Neural cell (in vitro differentiated cells): ENCODE data around the gene KCNQ2. TPM values are rescaled to one million over a fixed set of nuclear protein-coding genes. Genes with fewer than 3 reads are reported as not detected.

Experiments
- H2AFZ ChIP-seq: fragments of 200-600, 300-800 bp; sonication (generic), shearing (Covaris generic); 2 replicates; pipeline ENCODE4 v1.6.0; 2014; ENCODE audit warnings: low read depth, mild to moderate bottlenecking, antibody characterized with exemption, low read length, moderate library complexity
- H3F3A ChIP-seq: fragments of 200-600 bp; shearing (Covaris generic); 2 replicates; pipeline ENCODE4 v1.6.1; 2016; ENCODE audit warnings: mild to moderate bottlenecking, moderate library complexity, mixed read lengths, antibody characterized with exemption, low read length; ENCODE audit not compliant: insufficient read depth, poor library complexity, severe bottlenecking
- H3K27ac ChIP-seq: fragments of 200-600, 300-800 bp; sonication (generic), shearing (Covaris generic); 2 replicates; pipeline ENCODE4 v1.5.1; 2014; ENCODE audit warnings: mild to moderate bottlenecking, low read length, moderate library complexity
- H3K27me3 ChIP-seq: fragments of 300-800, 200-600 bp; sonication (generic), shearing (Covaris generic); 2 replicates; pipeline ENCODE4 v1.6.0; 2014; ENCODE audit warnings: mild to moderate bottlenecking, low read depth, low read length, moderate library complexity; ENCODE audit not compliant: insufficient read depth
- H3K36me3 ChIP-seq: fragments of 300-800, 200-600 bp; sonication (generic), shearing (Covaris generic); 2 replicates; pipeline ENCODE4 v1.5.1; 2014; ENCODE audit warnings: mild to moderate bottlenecking, antibody characterized with exemption, low read length, moderate library complexity; ENCODE audit not compliant: insufficient read depth
- H3K4me2 ChIP-seq: fragments of 300-800, 200-600 bp; sonication (generic), shearing (Covaris generic); 2 replicates; pipeline ENCODE4 v1.6.0; 2014; ENCODE audit warnings: mild to moderate bottlenecking, low read length
- H3K4me3 ChIP-seq: fragments of 300-800, 200-600 bp; sonication (generic), shearing (Covaris generic); 2 replicates; pipeline ENCODE4 v1.5.1; 2014; ENCODE audit warnings: mild to moderate bottlenecking, low read length, moderate library complexity
- H3K79me2 ChIP-seq: fragments of 200-600 bp; shearing (Covaris generic); replicated peaks from 2 replicates; pipeline ENCODE4 v1.6.0; 2014; ENCODE audit warnings: mild to moderate bottlenecking, low read length, moderate library complexity; ENCODE audit not compliant: insufficient read depth
- H3K9ac ChIP-seq: fragments of 300-800, 200-600 bp; sonication (generic), shearing (Covaris generic); 2 replicates; pipeline ENCODE4 v1.6.1; 2016; ENCODE audit warnings: mild to moderate bottlenecking, low read length, mixed read lengths
- H3K9me2 ChIP-seq: fragments of 200-600 bp; shearing (Covaris generic); 2 replicates; pipeline ENCODE4 v1.6.1; 2016; ENCODE audit warnings: mild to moderate bottlenecking, low read length, mixed read lengths; ENCODE audit not compliant: insufficient read depth
- H3K9me3 ChIP-seq: fragments of 200-600, 300-800 bp; sonication (generic), shearing (Covaris generic); 2 replicates; pipeline ENCODE4 v1.6.1; 2016; ENCODE audit warnings: mild to moderate bottlenecking, mixed run types, low read length, moderate library complexity, mixed read lengths
- H4K20me1 ChIP-seq: fragments of 200-600 bp; shearing (Covaris generic); 2 replicates; pipeline ENCODE4 v1.6.1; 2016; ENCODE audit warnings: mild to moderate bottlenecking, mixed run types; ENCODE audit not compliant: insufficient read depth
- EP300 ChIP-seq: fragments of 450-650 bp; conservative IDR thresholded peaks from 2 replicates; pipeline ENCODE4 v1.6.1; 2014; ENCODE audit warnings: antibody characterized with exemption, mild to moderate bottlenecking, moderate library complexity; ENCODE audit not compliant: poor library complexity, severe bottlenecking
- EZH2 ChIP-seq: fragments of 200-600, 300-800 bp; shearing (Covaris generic), sonication (generic); IDR thresholded peaks from 2 replicates; pipeline ENCODE4 v1.6.1; 2014; ENCODE audit warnings: antibody characterized with exemption, low read length, borderline replicate concordance, mild to moderate bottlenecking; ENCODE audit not compliant: insufficient read depth, poor library complexity, severe bottlenecking
- MXI1 ChIP-seq: fragments of 450-650 bp; conservative IDR thresholded peaks from 2 replicates; pipeline ENCODE4 v1.6.1; 2014; ENCODE audit warnings: antibody characterized with exemption, mild to moderate bottlenecking; ENCODE audit not compliant: poor library complexity, severe bottlenecking
- POLR2AphosphoS5 ChIP-seq: IDR thresholded peaks from 2 replicates; pipeline ENCODE4 v1.6.1; 2012
- RAD21 ChIP-seq: fragments of 450-650 bp; conservative IDR thresholded peaks from 2 replicates; pipeline ENCODE4 v1.6.1; 2014; ENCODE audit warnings: antibody characterized with exemption, mild to moderate bottlenecking, moderate library complexity
- SMC3 ChIP-seq: fragments of 450-650 bp; conservative IDR thresholded peaks from 2 replicates; pipeline ENCODE4 v1.6.1; 2014; ENCODE audit warnings: antibody characterized with exemption, mild to moderate bottlenecking, moderate library complexity; ENCODE audit not compliant: poor library complexity
- TAF1 ChIP-seq: IDR thresholded peaks from 2 replicates; pipeline ENCODE4 v1.6.1; 2012; ENCODE audit warnings: low read depth
- polyA plus RNA-seq: library from polyadenylated mRNA; depleted of rRNA; stranded (reverse); fragments of >200 nt; gene quantifications from 2 replicates; pipeline ENCODE4 v1.2.3, GENCODE V29; 2014
- TF ChIP-seq, protein P1 (sequence below): IDR thresholded peaks from 2 replicates; pipeline ENCODE4 v1.6.1; 2012; ENCODE audit warnings: borderline replicate concordance
- TF ChIP-seq, protein P2 (sequence below): fragments of 450-650 bp; IDR thresholded peaks from 2 replicates; pipeline ENCODE4 v1.5.1; 2014; ENCODE audit warnings: antibody characterized with exemption, mild to moderate bottlenecking, moderate library complexity; ENCODE audit not compliant: poor library complexity, severe bottlenecking

Gene KCNQ2
- polyA plus RNA-seq, 1 donor from 2014 or later, result 84.7 TPM

- H3K9ac ChIP-seq, result no peak overlapping the region
- H3K27me3 ChIP-seq, result no peaks in the 10 kb centered on the region
- no peak overlapping the region for H3K4me2 ChIP-seq
- H2AFZ ChIP-seq, result no peak overlapping the region
- H3K27ac ChIP-seq, result no peak overlapping the region
- H4K20me1 ChIP-seq, result no peaks in the 10 kb centered on the region
- H3K9me3 ChIP-seq, result no peaks in the 10 kb centered on the region
- no peaks in the 10 kb centered on the region for H3F3A ChIP-seq
- no peaks in the 10 kb centered on the region for H3K79me2 ChIP-seq
- H3K4me3 ChIP-seq, result no peak overlapping the region
- no peaks in the 10 kb centered on the region for H3K9me2 ChIP-seq
- H3K36me3 ChIP-seq, result no peaks in the 10 kb centered on the region
- TF ChIP-seq EZH2 (no peak), SMC3 (no peak), POLR2AphosphoS5 (no peak), EP300 (no peak), TAF1 (no peak), RAD21 (no peak), MXI1 (no peak)
- TF ChIP-seq, protein P1, sequence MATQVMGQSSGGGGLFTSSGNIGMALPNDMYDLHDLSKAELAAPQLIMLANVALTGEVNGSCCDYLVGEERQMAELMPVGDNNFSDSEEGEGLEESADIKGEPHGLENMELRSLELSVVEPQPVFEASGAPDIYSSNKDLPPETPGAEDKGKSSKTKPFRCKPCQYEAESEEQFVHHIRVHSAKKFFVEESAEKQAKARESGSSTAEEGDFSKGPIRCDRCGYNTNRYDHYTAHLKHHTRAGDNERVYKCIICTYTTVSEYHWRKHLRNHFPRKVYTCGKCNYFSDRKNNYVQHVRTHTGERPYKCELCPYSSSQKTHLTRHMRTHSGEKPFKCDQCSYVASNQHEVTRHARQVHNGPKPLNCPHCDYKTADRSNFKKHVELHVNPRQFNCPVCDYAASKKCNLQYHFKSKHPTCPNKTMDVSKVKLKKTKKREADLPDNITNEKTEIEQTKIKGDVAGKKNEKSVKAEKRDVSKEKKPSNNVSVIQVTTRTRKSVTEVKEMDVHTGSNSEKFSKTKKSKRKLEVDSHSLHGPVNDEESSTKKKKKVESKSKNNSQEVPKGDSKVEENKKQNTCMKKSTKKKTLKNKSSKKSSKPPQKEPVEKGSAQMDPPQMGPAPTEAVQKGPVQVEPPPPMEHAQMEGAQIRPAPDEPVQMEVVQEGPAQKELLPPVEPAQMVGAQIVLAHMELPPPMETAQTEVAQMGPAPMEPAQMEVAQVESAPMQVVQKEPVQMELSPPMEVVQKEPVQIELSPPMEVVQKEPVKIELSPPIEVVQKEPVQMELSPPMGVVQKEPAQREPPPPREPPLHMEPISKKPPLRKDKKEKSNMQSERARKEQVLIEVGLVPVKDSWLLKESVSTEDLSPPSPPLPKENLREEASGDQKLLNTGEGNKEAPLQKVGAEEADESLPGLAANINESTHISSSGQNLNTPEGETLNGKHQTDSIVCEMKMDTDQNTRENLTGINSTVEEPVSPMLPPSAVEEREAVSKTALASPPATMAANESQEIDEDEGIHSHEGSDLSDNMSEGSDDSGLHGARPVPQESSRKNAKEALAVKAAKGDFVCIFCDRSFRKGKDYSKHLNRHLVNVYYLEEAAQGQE, result no peak
- TF ChIP-seq, protein P2, sequence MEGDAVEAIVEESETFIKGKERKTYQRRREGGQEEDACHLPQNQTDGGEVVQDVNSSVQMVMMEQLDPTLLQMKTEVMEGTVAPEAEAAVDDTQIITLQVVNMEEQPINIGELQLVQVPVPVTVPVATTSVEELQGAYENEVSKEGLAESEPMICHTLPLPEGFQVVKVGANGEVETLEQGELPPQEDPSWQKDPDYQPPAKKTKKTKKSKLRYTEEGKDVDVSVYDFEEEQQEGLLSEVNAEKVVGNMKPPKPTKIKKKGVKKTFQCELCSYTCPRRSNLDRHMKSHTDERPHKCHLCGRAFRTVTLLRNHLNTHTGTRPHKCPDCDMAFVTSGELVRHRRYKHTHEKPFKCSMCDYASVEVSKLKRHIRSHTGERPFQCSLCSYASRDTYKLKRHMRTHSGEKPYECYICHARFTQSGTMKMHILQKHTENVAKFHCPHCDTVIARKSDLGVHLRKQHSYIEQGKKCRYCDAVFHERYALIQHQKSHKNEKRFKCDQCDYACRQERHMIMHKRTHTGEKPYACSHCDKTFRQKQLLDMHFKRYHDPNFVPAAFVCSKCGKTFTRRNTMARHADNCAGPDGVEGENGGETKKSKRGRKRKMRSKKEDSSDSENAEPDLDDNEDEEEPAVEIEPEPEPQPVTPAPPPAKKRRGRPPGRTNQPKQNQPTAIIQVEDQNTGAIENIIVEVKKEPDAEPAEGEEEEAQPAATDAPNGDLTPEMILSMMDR, result no peak
These were observed 42.5 kb downstream of the KCNQ2 start for GRCh38 chr20:63429992-63430391.

DNA sequence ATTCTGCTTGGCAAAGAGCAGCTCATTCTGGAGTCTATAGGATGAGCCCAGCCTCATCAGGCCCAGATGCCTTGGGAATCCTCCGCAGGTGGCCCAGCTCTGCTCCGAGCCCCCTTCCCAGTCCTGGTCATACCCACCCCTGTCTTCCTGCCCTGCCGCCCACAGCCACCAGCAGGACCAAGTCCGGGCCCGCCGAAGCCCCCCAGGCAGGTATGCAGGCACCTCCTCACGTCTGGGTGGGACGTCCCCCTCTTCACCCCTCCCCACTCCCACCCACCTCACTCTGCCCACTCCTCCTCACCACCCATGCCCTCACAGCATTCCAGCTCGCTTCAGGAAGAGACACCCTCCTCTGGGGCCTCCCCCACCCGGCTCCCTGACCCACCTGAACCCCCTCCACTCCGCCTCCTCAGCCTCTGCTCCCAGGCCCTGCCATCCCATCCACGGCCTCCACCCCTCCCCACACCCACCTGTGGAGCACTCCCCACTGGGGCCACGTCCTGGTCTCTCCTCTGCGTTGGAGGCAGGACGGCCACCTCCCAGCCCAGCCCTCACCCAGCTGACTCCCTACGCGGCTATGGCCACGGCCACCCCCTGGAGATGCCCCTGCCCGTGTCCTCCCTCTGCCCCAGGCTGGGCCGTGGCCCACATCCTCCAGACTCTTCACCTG lies 43.4 kb downstream of the KCNQ2 start:
- no peak overlapping the region for H3K4me3 ChIP-seq
- H2AFZ ChIP-seq, result no peak overlapping the region
- no peaks in the 10 kb centered on the region for H3K27me3 ChIP-seq
- no peaks in the 10 kb centered on the region for H3K9me2 ChIP-seq
- no peak overlapping the region for H3K27ac ChIP-seq
- H3K9me3 ChIP-seq, result no peaks in the 10 kb centered on the region
- H4K20me1 ChIP-seq, result no peaks in the 10 kb centered on the region
- no peaks in the 10 kb centered on the region for H3K79me2 ChIP-seq
- H3K4me2 ChIP-seq, result no peak overlapping the region
- H3K9ac ChIP-seq, result no peak overlapping the region
- no peaks in the 10 kb centered on the region for H3F3A ChIP-seq
- H3K36me3 ChIP-seq, result peaks cover 5% of the 10 kb centered on the region
- TF ChIP-seq POLR2AphosphoS5, result no peak
- TF ChIP-seq MXI1, result no peak
- no peak for TF ChIP-seq EP300
